Nephron progenitor cell (in vitro differentiated cells): ENCODE measurements around the gene TMPRSS11D.

ENCODE experiments used
- DNase-seq: peaks from one replicate; pipeline ENCODE4 v3.0.0; 2021
- H3K27ac Mint-ChIP-seq: 2 replicates; pipeline ENCODE4 v1.8.0; 2021; ENCODE audit warnings: mild to moderate bottlenecking, moderate library complexity, mixed read lengths
- H3K27me3 Mint-ChIP-seq: 2 replicates; pipeline ENCODE4 v1.8.0; 2021; ENCODE audit warnings: mild to moderate bottlenecking, low read depth, mixed read lengths; ENCODE audit not compliant: poor library complexity
- H3K36me3 Mint-ChIP-seq: 2 replicates; pipeline ENCODE4 v1.8.0; 2021; ENCODE audit warnings: low read depth, mixed read lengths
- H3K4me1 Mint-ChIP-seq: 2 replicates; pipeline ENCODE4 v1.8.0; 2021; ENCODE audit warnings: mixed read lengths
- H3K4me3 Mint-ChIP-seq: 2 replicates; pipeline ENCODE4 v1.8.0; 2021; ENCODE audit warnings: mild to moderate bottlenecking, moderate library complexity, mixed read lengths
- H3K9me3 Mint-ChIP-seq: 2 replicates; pipeline ENCODE4 v1.8.0; 2021; ENCODE audit warnings: mild to moderate bottlenecking, moderate library complexity, mixed read lengths
- CTCF ChIP-seq: fragments of 200-600 bp; sonication (generic); IDR thresholded peaks from 2 replicates; pipeline ENCODE4 v1.5.0; 2021; ENCODE audit warnings: antibody characterized with exemption

The TMPRSS11D gene

GRCh38 chr4:67883902-67884301 is at the start of gene TMPRSS11D:
Gene TMPRSS11D, minus strand, starts transcription at chr4:67884002. Its CDS starts 69 bp downstream, at chr4:67883933.
- DNase-seq, result no peak
- Mint-ChIP-seq H3K27ac (no peak within 1 kb of the TSS), H3K4me1 (no peaks in the 10 kb centered on the region), H3K4me3 (no peak within 1 kb of the TSS), H3K36me3 (no peaks in the 10 kb centered on the region), H3K27me3 (no peaks in the 10 kb centered on the region), H3K9me3 (peaks cover 3% of the 10 kb centered on the region)
- no peak for TF ChIP-seq CTCF

DNA sequence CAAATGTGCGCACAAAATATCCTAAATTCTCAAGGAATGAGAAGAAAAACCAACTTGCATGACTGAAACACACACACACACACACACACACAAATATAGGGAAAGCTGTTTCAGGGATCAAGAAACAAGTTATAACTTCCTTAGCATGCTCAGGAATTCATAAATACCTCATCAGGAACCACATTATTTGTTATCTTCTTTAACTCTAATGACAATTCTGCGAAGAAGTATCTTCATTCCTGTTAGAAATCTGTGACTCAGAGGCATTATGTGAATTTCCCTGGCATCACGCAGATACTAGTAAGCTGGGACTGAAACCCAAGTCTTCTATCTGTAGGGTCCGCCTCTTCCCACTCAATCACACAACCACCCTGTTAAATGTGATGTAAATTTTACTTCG is 49.2 kb upstream of the TMPRSS11D start:
- no peak overlapping the region for H3K27ac Mint-ChIP-seq
- no peaks in the 10 kb centered on the region for H3K36me3 Mint-ChIP-seq
- no peak overlapping the region for H3K4me3 Mint-ChIP-seq
- peaks cover 1% of the 10 kb centered on the region for H3K9me3 Mint-ChIP-seq
- no peak for DNase-seq
- peaks cover 5% of the 10 kb centered on the region for H3K4me1 Mint-ChIP-seq
- no peaks in the 10 kb centered on the region for H3K27me3 Mint-ChIP-seq
- no peak for TF ChIP-seq CTCF

GRCh38 chr4:67931256-67931655 is 47.5 kb upstream of the TMPRSS11D start:
- TF ChIP-seq CTCF, result no peak
- Mint-ChIP-seq H3K4me3 (no peak overlapping the region), H3K9me3 (no peaks in the 10 kb centered on the region), H3K27ac (no peak overlapping the region), H3K27me3 (no peaks in the 10 kb centered on the region), H3K36me3 (no peaks in the 10 kb centered on the region), H3K4me1 (peaks cover 5% of the 10 kb centered on the region)
- no peak for DNase-seq

GRCh38 chr4:67929426-67929825 is 45.6 kb upstream of the TMPRSS11D start:
- Mint-ChIP-seq H3K27me3 (no peaks in the 10 kb centered on the region), H3K36me3 (no peaks in the 10 kb centered on the region), H3K27ac (no peak overlapping the region), H3K9me3 (peaks cover 1% of the 10 kb centered on the region), H3K4me3 (no peak overlapping the region), H3K4me1 (peaks cover 5% of the 10 kb centered on the region)
- DNase-seq, result no peak
- no peak for TF ChIP-seq CTCF

DNA sequence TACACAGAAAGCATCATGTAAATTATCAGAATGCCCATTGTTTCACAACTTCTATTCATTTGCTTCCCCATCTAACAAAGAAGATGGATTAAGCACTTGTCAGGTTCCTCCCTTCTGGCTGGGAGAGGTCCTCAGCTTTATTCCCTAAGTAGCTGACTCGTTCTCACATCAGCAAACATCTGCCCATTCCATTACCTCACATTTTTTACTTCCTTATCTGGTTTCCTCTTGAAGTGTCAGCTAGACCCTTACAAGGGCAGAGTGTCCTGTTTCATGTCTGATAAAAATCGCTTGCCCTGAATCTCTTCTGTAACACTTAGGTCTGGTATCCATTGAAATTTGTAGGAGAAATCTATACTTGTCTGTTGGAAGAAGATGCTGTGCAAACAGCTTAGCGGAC is 44.7 kb upstream of the TMPRSS11D start:
- H3K27me3 Mint-ChIP-seq, result no peaks in the 10 kb centered on the region
- H3K27ac Mint-ChIP-seq, result peak overlapping the region; percentile 11
- H3K4me1 Mint-ChIP-seq, result peaks cover 5% of the 10 kb centered on the region
- no peak for TF ChIP-seq CTCF
- H3K9me3 Mint-ChIP-seq, result peaks cover 7% of the 10 kb centered on the region
- no peak for DNase-seq
- no peak overlapping the region for H3K4me3 Mint-ChIP-seq
- H3K36me3 Mint-ChIP-seq, result no peaks in the 10 kb centered on the region

GRCh38 chr4:67927251-67927650 is 43.4 kb upstream of the TMPRSS11D start:
- peaks cover 7% of the 10 kb centered on the region for H3K9me3 Mint-ChIP-seq
- DNase-seq, result no peak
- peaks cover 5% of the 10 kb centered on the region for H3K4me1 Mint-ChIP-seq
- H3K36me3 Mint-ChIP-seq, result no peaks in the 10 kb centered on the region
- TF ChIP-seq CTCF, result no peak
- no peaks in the 10 kb centered on the region for H3K27me3 Mint-ChIP-seq
- no peak overlapping the region for H3K4me3 Mint-ChIP-seq
- H3K27ac Mint-ChIP-seq, result no peak overlapping the region
